ENCODE results near the gene CADM3.
A peak's percentile ranks its signal among the peaks of the same experiment; 100 is the strongest.

CADM3 gene

DNA sequence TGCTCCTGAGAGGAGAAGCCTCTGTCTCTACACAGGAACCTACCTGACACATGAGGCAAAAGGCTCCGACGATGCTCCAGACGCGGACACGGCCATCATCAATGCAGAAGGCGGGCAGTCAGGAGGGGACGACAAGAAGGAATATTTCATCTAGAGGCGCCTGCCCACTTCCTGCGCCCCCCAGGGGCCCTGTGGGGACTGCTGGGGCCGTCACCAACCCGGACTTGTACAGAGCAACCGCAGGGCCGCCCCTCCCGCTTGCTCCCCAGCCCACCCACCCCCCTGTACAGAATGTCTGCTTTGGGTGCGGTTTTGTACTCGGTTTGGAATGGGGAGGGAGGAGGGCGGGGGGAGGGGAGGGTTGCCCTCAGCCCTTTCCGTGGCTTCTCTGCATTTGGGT lies 29.4 kb downstream of the CADM3 start:
- no peak for DNase-seq
- intact Hi-C loops (cut with DNase I) = no loop called here

DNA sequence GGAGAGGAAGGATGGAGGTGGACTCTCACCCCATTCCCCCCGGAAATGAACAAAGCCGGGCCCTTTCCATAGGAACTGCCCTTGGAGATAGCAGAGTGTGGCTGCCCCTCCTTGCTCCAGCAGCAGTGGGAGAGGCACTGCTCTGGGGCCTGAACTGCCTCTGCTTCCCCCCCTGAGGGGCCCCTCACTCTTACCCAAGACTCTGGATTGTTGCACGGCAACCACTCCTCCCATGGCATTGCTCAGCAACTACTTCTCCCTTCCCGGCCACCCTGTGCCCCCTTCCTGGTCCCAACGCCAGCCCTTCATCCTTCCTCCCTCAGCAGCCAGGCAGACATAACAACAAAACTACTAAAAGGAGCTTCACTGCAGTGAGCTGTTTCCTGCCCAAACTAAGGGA lies 30.2 kb downstream of the CADM3 start:
- intact Hi-C loops (cut with DNase I) = no loop called here

DNA sequence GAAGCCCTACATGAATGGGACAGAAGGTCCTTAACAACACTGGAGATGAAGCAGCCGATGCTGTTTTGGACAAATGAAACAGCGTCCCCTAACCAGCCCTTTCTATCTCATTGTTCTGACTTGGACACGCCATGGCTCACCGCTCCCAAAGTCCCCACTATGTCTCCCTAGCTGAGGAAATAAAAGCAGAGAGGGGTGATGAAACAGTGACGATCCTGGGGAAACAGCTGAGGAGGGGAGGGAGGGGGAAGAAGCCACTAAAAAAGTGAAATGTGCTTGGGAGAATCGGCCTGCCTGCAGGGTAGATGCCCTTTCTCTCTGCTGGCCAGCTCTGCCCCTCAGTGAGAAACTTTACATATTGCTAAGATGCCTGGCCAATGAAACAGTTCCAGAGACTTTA lies 32.2 kb downstream of the CADM3 start:
- DNase-seq = no peak
- intact Hi-C loops (cut with DNase I) = no loop called here

More for the DNA sequence above, 30.2 kb downstream of the CADM3 start:
- DNase-seq = no peak

DNA sequence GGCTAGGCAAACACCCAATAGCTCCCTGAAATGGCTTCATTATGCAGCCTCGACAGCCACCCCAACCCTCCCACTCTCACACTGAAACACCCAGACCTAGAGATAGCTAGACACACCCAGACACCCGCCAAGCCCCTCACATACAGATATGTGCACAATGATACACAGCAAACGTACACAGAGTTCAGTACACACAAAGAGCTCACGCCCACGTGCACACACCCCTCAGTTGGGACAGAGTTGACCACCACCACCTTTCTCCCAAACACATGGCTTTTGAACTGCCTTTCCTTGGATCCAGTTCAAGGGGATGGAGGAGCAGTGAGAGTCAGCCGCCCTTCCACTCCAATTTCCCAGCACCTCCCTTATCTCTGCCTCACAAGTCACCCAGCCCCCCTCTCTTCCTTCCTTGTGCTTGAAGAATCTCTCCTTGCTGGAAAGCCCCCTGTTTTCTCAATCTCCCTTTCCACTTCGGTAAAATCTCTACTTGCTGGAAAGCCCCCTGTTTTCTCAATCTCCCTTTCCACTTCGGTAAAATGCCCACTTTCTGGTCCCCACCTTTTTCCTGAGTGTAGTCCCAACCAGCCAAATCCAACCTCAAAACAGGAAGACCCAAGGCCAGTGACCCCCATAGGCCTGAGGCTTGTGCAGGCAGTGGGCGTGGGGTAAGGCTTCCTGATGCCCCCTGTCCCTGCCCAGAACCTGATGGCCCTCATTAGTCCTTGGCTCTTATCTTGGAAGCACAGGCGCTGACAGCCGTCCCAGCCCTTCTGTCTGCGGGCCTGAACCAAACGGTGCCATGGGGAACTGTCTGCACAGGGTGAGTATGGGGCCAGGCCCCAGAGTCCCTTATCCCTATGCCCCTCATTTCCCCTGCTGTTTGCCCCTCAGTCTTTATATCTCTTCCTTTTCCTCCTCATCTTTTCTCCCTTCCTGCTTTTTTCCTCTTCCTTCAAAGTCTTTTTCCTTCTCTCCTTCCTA lies 33.0 kb downstream of the CADM3 start, which contains the start of gene ACKR1:
TSS of gene ACKR1 (plus strand) at position 715 of the 981 bp plus-strand sequence. CDS start at position 800, 85 bp downstream.
- intact Hi-C loops (cut with DNase I) = no loop called here
- peak in 2 of 42 donors; percentile 38 to 43 for DNase-seq

DNA sequence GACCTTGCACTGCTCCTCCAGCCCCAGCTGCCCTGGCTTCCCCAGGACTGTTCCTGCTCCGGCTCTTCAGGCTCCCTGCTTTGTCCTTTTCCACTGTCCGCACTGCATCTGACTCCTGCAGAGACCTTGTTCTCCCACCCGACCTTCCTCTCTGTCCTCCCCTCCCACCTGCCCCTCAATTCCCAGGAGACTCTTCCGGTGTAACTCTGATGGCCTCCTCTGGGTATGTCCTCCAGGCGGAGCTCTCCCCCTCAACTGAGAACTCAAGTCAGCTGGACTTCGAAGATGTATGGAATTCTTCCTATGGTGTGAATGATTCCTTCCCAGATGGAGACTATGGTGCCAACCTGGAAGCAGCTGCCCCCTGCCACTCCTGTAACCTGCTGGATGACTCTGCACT lies 33.8 kb downstream of the CADM3 start:
- no peak for DNase-seq
- intact Hi-C loops (cut with DNase I) = no loop called here

DNA sequence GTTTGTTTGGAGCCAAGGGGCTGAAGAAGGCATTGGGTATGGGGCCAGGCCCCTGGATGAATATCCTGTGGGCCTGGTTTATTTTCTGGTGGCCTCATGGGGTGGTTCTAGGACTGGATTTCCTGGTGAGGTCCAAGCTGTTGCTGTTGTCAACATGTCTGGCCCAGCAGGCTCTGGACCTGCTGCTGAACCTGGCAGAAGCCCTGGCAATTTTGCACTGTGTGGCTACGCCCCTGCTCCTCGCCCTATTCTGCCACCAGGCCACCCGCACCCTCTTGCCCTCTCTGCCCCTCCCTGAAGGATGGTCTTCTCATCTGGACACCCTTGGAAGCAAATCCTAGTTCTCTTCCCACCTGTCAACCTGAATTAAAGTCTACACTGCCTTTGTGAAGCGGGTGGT lies 34.7 kb downstream of the CADM3 start:
- DNase-seq = no peak
- intact Hi-C loops (cut with DNase I) = no loop called here

DNA sequence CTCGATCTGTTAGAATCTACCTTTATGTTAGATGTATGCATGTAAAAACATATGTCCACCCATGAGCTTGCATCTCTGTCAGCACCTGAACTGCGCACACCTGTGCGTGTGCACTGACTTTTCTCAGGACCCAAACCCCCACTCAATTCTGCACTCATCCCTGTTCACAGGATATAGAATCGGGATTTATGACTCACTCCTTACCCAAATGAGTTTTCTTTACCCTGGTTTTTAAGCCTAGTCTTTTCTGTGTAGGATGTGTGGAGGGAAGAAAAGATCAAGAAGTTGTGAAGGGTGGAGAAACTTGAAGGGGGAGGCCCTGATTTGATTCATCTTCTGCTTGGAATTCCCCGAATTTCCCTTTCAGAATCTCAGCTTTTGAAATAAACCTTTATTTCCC lies 35.7 kb downstream of the CADM3 start:
- peak in 2 of 42 donors; percentile 37 to 52 for DNase-seq
- intact Hi-C loops (cut with DNase I) = no loop called here

DNA sequence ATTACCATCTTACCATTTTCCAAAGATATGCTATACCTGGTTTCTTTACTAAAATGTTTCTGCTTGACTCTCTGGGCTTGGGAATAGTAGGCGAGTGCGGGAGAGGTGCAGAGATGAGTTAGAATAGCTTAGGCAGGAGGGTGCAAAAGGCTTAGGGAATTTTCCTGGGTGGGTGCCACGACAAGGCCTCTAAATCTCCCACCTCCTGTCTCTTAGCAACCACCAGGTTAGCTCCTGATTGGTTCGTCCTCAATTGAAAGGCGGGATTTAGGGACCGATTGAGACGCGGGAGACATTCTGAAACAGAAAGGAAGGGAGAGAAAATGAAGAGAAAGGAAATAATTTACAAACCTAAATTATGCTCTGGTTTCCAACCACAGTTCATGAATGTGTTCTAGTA lies 36.4 kb downstream of the CADM3 start:
- intact Hi-C loops (cut with DNase I) = no loop called here
- DNase-seq = peak in 39 of 42 donors; percentile 30 to 89 (median 62)

DNA sequence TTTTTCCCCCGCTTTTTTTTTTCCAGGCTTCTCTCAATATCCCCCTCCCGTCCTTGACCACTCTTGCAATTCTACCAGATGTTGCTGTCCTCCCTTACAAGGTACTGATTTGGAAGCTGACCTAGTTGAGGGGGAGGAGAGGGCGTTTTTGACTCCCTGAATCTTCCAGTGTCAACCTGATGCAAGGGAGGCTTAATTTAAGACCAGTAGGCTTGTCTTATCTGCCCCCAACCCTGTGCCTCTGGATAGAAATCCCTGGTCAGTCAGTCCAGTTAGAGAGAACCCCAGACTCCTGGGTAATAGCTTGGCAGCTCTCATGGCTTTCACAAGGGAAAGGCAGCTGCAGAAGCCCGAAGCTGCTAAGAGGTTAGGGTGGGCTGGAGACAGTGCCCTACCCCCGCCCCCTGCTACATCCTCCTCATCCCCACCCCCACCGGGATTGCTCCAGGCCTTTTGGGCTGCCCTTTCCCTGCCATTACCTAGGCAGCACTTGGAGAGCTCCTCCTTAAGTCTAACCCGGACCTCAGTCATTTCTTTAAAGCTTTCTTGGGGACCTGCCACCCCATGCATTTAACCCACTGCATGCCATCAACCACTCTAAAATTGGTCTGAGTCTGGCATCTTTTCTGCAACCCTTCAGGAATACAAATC lies 36.9 kb downstream of the CADM3 start:
- intact Hi-C loops (cut with DNase I) = no loop called here
- peak in 1 of 42 donors; percentile 52 for DNase-seq

DNA sequence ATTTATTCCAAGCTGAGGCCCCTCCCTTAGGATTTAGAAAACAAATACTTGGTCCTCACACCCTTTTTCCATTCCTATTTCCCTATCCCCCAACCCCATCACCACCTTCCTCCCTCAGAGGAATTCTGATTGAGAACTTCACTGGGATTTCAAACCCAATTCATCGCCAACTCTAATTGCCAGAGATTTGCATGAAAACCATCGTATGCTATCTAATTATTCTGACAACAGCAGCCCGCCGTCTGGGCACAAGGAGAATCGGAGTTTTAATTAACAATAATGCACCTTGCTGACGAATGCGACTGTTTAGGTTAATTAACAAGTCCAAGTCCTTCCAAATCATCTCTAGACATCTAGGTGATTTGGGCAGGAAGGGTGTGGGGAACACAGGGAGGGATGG lies 37.6 kb downstream of the CADM3 start:
- intact Hi-C loops (cut with DNase I) = no loop called here
- DNase-seq = no peak

DNA sequence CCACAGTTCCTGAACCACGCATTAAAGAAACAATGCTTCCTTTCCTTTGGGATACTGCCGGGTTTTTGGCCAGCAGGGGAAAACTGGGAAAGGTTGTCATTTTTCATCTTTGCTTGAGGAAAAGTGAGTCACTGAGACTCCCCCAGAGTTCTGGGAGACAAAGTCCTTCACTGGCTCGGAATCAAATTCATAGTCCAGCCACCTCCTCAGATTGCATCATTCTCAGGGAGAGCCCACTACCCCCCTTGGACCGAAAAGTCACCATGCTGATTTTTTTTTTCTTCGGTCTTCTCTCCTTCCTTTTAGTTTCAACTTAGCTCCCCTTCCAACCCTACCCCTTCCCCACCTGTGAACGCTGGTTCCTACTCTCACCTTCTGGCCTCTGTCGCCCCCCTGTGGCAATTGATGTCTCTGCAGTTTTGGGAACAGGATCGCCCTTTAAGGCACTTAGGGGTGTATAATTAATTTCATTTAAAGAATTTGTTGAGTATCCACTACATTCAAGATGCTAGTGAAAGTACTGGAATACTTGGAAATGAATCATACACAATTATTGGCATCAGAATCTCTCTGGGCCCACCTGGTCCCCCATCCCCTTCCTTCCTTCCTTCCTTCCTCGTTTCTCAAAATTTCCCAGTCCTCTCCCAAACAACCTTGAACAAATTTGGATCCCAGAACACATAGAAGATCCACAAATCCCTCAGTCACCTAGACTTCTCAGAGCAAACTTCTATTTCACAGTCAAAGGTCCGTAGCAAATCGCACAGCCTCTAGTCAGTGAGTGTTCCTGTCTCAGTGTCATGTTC lies 40.1 kb downstream of the CADM3 start:
- DNase-seq = peak in 39 of 42 donors; percentile 35 to 86 (median 69)
- intact Hi-C loops (cut with DNase I) = loop anchor here (5.0 kb wide), 1 partner anchor 49 kb away; no protein-coding TSS in a partner anchor

DNA sequence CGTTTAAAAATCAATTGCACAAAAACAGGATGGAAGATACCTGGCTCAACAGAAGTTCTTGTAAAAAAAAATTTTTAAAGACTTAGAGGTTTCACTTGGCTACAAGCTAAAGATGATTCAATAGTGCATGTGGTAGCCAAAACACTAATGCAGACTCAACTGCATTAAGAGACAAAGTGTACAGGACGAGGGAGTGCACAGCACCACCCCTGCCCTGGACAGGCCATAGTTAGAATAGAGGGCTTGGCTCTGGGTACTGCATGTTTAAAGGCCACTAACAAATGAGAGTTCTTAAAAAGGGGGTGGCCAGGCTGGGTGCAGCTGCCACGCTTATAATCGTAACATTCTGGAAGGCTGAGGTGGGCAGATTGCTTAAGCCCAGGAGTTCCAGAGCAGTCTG lies 41.2 kb downstream of the CADM3 start:
- no peak for DNase-seq
- intact Hi-C loops (cut with DNase I) = loop anchor here (5.0 kb wide), 1 partner anchor 50 kb away; no protein-coding TSS in a partner anchor

DNA sequence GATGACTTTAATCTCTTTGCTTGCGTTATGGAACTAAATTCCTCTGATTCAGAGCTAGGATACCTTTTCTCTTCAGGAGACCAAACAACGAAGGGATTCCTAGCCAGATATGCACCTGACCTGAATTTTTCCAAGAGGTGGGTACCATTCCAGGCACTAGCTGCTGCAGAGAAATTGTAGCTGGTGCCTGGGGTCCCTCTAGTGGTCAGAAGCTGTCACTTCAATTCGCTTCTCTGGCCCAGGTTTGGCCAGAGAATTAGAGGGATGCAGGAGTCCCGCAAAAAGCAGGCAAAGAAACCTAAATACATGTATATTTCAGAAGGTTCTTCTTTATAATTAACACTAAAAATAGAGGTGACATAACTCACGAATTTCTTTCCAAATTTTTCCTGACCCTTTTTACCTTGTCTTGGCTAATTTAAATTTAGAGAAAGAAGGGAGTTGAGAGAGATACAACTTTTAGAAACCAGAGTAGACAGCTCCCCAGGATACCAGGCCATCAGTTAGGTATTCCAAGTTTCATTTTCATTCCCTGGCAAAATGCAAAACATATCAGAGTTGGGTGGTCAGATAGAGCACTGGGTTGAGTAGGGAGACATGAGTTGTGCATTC lies 42.8 kb downstream of the CADM3 start:
- DNase-seq = peak; percentile 27 to 83 (median 62)
- intact Hi-C loops (cut with DNase I) = loop anchor here (5.0 kb wide), 1 partner anchor 52 kb away; no protein-coding TSS in a partner anchor

DNA sequence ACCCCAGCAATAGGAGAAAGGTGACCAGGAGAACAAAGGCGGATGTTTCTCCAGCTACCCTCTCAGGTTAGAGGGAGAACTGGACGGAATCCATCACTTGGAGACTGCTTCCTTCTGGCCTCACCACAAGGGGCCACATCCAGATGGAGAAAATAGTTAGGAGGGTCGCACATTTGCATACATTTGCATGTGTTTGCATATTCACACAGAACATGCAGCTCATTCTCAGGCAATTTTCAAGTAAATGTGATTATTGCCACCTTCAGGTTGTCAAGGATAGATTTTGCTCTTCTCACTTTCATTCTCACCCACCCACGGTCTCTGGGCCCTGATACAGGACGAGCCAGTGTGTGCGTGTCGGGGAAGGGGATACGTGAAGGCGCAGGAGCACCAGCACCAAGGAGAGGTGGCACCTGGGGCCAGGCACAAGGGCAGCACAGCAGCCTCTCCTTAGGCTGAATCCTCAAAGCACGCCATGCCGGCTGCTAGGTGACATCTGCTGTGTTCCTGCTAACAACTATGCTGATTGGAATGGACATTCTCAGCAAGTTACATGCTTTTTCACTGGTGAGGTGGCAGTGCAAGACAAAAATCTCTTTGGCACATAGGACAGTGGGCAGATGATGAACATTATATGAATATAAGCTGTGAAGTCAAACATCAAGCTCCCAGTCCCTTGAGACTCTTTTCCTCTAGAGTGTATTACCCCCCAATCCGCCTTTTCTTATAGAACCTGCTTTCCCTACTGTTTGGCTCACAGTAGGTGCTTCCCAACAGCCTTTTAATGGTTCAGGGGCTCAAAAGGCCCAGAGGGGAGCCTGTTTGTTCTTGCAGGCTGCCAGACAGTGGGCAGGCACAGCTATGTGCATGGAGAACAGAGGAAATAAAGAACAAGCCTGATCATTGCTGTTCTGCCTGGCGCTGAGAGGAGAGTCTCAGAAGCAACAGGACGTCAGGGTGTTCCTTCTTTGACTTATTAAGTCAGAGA lies 47.5 kb downstream of the CADM3 start:
- intact Hi-C loops (cut with DNase I) = no loop called here

DNA sequence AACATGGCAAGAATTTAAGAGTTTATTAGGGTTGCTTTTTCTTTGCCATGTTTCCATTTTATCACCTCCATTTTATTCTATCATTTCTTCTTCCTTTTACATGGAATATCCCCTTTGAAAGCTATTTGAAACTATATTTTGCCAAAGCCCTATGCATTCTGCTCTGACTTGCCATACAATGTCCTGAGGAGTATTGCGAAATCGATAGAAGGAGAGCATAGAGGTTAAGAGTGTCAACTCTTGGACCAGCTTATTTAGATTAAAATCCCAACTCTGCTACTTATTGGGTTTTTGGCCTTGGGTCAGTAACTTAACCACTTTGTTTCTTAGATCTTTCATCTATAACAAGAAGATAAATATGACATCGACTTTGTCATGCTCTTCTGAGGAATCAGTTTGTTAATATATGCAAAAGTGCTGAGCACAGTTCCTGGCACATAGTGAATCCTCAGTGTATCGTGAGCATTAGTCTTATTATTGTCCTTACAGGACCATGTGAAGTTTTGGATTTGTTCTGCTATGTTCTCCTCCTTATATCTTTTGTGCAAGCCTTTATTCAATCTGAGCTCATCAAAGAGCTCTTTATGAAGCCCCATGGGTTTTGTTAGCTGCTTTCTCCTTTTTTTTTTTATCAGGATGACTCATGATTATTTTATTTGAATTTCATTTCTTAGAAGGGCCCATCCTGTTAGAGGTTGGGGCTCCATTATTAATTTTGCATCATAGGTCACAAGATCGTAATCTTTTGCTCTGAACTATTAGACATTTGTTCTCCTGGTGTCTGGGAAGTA lies 50.9 kb downstream of the CADM3 start:
- no peak for DNase-seq
- intact Hi-C loops (cut with DNase I) = no loop called here

More for the DNA sequence above, 47.5 kb downstream of the CADM3 start:
- DNase-seq = no peak

DNA sequence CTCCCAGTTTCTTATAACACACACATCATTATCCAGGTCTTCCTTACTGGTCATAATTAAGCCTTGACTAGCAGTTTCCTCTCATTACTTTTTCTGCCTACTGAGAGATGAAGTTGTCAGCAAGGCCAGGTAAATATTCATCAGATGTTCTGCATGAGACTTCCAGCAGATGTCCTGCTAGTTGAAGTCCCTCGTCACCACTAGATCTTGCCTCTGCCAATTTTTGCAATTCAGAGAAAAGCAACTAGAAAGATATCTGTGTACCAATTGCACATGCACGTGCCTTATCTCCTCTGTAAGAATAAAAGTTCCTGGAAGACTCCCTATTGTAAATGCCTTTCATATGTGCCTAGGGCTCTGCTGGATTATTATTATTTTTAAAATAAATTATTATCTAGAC lies 51.6 kb downstream of the CADM3 start:
- no peak for DNase-seq
- intact Hi-C loops (cut with DNase I) = no loop called here

DNA sequence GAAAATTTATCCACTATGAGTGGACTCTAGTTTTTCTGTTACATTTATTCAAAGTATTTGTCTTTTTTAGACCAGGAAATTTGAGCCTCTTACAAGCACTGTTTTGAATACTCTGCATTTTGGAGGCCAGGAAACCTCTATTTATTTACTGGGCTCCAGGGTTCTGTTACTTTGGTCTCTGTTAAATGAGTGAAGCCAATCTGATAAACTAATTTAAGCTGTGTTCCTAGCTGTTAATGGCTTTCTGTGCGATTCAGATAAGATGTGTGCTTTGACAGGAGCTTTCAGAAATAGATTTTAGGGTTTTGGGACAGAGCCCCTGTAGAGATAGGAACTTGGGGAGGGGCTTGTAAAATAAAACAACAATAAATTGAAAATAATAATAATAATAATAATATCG lies 57.1 kb downstream of the CADM3 start:
- intact Hi-C loops (cut with DNase I) = no loop called here
- no peak for DNase-seq

Measured in head of caudate nucleus (tissue), 42 donors.